ENCODE data around the gene CELF6.
A peak's percentile ranks its signal among the peaks of the same experiment; 100 is the strongest.

Gene CELF6

DNA sequence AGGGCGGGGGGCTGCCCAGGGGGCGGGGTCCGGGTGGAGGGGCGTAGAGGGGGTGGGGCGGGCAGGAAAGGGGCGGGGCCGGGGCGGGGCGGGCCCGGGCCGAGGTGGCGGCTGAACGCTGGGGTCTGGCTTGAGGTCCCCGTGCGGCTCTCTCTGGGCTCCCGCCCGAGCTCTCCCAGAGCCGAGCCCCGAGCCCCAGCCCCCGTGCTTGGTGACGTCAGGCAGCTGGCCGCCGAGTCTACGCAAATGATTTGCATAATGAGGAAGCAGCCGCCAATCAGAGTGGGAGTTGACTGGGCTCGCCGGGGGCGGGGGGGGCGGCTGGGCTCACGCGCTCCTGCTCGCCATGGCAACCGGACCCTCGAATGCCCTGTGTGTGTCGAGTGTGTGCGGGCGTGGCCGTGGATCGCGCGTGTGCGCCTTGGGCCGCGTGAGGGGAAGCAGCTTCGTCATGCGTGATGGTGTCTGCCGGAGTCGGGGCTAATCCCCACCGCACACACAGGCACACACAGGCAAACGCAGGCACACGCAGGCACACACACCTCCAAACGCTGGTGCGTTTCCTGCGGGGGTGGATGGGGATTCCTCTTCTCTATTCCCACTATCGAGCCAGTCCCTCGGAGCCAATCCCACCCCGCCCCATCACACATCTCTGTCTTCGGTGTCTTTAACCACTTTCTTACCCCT is at the start of gene CELF6:
Gene CELF6 (minus strand): TSS at position 173 of the 687 bp plus-strand sequence. CDS start 283 bp downstream, outside the sequence.
- DNase-seq (ENCODE audit: low spot score) = peak; percentile 55

DNA sequence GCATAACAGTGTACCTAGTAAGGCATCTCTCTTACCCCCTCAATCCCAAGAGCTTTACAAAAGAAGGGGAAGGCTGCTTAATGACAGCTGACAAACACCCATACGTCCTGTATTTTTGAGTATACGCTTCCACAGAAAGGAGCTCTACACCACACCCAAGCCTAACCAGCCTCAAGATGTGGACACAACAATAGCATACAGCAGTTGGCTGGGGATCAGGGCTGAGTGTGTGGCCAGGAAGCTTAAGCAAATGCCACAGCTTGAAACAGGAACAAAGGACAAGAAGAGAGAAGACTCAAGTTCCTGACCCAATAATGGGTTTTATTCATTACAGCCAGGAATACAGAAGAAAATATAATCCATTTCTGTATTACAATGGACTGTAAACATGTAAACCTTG is 48.9 kb upstream of the CELF6 start:
- no peak for DNase-seq (ENCODE audit: low spot score)

DNA sequence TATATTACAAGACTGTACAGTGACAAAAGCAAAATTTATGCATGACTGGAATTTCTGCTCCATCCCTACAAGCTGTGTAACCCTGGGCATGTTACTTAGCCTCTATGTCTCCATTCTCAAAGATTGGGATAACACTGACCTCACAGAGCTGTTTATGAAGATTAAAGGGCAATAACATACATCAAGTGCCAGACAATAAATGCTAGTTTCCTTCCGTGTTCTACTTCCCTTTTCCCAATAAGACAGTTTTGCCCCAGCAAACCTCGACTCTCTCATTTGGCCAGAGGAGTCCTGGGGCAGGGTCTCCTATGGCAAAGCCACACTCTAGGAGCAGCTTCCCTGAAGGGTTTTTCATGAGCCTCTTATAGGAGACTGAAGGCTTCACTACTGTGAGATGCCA is 48.4 kb upstream of the CELF6 start:
- no peak for DNase-seq (ENCODE audit: low spot score)

DNA sequence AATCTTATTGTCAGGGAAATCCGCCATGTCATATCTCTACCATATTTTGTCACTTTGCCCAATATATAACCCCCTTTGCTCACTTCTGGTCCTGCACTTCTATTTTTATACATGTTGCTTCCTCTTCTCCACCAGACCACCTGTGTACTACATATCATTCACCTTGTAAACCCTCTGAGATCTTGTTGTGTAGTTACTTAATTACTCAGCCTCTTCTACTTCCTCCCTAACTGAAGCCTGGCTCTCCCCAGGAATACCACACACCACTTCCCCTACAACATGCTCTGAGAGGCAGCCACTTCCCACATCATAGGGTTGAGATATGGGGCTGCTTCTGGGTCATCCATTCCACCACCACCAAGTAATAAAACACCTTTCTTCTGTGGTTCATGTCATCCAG is 45.9 kb upstream of the CELF6 start:
- DNase-seq (ENCODE audit: low spot score) = no peak

DNA sequence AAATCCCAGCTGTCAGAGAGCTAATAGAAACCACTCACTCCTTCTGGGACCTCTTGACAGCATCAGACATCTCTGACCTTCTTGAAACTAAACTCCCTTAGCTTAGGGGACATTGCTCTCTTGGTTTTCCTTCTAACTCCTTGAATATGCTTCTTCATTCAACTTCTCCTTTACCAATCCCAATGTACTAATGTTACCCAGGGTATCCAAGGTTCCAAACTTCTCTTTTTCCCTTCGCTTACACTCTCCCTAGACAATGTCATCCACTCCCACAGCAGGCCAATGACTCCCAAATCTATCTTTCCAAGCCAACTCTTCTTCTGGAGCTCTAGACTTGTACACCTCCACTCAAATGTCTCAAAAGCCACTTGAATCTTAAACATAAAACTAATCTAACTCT is 41.2 kb upstream of the CELF6 start:
- no peak for DNase-seq (ENCODE audit: low spot score)

DNA sequence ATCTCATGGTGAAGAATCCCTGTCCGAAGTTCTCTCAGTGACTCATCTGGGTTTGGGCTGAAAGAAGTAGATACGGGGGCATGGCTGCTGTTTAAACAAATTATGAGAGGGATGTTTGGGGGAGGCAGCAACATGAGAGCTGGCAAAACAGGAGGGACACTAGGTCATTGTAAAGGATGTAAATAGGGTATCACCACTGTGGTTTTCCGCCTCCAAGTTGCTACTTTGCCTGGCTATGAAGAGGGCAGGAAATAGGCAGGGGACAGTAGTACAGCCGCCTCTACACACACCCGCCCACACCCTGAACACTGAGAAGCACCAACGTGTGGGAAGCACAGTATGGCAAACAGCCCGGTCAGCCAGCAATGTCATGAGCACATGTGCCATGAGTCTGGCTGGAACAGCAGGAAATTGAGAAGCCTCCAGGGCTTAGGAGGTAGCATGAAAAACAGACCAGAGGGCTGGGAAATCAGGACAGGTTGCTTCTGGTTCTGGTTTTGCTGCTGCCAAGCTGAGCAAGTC is 38.8 kb upstream of the CELF6 start:
- DNase-seq (ENCODE audit: low spot score) = peak; percentile 47

DNA sequence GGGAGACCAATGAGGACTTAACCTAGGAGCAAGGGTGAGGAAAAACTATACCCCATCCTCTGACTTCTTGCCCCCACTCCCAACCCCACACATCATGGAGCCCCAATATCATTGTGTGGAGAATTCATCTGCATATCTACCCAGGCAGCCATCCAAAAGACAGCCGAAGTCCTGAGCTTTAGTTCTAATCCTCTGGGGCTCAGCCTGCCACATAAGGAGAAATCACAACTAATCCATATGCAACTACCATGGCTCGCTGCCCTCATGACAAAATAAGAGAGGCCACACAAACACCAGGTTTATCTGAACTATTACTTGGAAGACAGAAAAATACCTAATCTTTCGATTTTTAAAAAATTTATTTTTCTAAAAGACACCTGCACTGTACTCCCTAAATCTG is 38.2 kb upstream of the CELF6 start:
- DNase-seq (ENCODE audit: low spot score) = no peak

DNA sequence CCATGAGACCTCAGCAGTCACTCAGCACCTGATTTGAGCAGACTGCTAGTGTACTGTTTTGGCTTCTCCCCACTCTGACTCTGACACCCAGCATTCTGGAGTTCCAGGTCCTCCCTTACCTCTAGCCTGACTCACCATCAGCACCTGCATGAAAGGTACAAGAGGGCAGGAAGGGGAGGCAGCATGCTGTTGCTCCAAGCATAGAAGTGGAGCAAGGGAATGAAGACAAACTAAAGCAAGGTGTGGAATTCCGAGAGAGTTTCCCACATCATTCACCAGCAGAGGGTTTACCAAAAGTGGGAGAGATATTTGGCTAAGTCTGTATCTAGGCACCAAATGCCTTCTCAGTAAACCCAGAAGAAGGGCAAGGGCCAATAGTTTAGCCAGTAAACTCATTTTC is 34.5 kb upstream of the CELF6 start:
- no peak for DNase-seq (ENCODE audit: low spot score)

DNA sequence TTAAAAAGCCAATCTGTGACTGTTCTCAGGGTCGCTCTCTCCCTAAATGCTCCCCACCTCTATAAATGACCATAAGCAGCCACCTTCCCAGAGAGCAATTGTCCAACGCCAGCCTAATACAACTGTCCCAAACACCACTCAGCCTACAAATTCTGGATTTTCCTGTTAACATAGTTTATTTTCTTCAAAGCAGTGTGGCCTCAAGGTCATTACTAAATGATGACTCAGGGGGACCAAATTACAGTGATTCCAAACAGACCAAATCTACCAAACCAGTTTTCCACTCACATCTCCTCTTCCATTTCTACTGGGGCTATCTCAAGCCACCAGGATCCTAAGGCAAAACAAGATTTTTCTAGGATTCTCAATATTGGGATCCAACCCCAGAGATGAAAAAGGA is 33.3 kb upstream of the CELF6 start:
- no peak for DNase-seq (ENCODE audit: low spot score)

DNA sequence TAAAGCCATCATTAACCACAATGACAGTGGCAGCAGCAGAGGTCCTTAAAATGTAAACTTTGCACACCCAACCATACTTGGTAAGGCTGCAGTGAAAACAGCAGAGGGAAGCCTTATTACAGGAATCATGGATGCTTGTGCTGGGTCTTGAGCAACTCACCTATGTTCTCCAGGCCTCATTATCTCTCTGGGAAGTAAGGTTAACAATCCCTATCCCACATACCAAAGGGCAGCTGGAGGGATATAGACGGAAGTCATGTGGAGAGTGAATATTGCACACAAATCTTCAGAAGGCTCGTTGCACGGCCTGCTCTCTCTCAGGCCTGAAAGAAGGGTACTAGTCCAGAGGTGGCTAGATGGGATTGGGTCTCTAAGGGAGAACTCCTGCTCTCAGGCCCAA is 25.8 kb upstream of the CELF6 start:
- no peak for DNase-seq (ENCODE audit: low spot score)

DNA sequence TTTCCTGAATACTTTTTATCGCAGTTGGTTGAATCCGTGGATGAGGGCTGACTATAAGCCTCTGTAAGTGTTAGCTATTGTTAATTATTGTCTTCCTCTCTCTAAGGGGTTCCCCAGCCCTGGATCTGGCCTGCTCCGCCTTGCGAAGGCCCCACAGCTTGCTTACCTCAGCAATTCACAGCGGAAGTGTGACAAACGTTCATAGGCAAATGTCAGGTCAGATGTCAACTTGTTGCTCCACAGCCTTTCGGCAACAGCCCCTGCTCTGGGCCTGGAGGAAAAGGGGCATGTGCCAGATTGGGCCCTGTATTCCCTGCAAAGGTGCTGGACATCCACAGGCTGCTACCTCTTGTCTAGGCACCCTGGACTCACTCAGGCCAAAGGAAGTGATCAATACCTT is 25.3 kb upstream of the CELF6 start:
- DNase-seq (ENCODE audit: low spot score) = no peak

DNA sequence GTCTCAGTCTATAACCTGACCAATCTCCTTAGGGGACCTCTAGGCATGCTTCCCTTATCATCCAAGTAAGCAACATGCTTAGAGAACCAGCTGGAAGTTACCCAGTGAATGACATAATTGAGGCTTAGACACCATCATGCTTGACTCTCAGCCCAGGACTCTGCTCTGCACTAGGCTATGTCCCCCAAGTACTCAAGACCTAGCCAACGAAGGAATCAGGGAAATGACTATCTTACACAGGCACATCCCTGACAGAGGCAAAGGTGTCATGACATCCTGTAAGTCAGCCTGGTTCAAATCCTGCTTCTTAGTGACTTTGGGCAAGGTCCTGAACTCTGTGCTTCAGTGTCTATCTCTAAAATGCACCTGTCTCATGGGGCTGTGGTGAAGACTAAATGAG is 24.6 kb upstream of the CELF6 start:
- no peak for DNase-seq (ENCODE audit: low spot score)

DNA sequence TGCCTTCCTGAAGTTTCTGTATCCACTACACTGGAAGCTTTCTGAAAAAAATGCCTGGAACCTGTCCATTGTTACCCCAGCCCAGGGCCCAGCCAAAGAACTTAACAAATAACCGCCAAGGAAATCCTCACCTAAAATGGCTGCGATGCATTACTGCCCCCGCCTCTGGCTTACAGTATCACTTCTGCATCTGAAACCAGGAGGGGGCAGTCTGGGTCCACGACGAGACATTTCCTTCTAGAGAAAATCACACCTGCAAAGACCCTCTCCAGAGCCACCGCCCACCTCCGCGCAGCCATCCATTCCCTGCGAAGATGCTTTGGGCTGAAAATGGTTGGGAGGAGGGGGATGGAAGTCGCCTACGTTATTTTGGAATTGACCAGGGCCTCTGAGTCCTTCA is 22.4 kb upstream of the CELF6 start:
- no peak for DNase-seq (ENCODE audit: low spot score)

DNA sequence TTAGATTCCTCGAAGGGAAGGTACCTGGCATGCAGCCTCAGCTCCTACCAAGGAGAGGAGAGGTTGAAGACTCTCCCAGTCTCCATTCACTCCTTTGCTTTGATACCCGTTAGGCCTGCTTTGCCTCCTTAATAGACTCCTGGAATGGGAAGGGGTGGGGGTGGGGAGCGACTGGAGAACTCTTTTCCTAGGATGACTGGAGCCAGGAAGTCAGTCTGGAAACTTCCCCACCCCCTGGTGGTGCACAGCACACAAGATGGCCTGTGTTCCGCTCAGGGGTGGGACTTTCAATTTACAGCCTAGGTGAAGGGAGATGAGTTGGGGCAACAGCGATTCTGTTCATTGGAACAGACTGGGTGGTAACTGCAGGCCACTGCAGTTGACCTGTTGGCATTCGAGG is 21.4 kb upstream of the CELF6 start:
- no peak for DNase-seq (ENCODE audit: low spot score)

DNA sequence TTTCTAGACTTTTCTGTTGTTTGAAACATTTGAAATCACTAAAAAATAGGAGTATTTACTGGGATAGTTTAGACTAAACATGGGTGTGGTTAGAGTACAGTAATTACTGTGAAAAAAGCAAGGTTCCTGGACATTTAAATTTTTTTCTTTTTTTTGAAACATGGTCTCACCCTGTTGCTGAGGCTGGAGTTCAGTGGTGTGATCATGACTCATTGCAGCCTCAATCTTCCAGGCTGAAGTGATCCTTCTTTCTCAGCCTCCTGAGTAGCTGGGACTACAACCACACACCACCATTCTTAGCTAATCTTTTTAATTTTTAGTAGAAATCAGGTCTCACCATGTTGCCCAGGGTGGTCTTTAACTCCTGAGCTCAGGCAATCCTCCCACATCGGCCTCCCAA is 20.4 kb upstream of the CELF6 start:
- DNase-seq (ENCODE audit: low spot score) = no peak

DNA sequence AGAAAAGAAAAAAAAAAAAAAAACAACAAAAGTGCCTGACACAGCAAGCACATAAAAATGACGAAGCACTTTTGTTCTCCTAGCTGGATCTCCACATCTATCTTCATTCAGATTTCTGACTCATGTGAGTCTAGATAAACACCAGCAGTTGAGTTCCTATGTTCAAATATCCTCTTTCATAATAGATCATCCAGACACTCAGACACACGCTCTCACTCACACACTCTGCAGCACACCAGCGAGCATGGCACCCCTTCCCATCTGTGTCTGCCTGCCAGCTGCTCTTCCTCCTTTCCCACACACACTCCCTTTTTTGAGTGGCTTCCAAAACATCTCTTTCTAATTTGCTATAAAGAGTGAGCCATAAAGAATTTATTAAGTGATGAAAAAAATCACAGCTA is 19.8 kb upstream of the CELF6 start:
- no peak for DNase-seq (ENCODE audit: low spot score)

DNA sequence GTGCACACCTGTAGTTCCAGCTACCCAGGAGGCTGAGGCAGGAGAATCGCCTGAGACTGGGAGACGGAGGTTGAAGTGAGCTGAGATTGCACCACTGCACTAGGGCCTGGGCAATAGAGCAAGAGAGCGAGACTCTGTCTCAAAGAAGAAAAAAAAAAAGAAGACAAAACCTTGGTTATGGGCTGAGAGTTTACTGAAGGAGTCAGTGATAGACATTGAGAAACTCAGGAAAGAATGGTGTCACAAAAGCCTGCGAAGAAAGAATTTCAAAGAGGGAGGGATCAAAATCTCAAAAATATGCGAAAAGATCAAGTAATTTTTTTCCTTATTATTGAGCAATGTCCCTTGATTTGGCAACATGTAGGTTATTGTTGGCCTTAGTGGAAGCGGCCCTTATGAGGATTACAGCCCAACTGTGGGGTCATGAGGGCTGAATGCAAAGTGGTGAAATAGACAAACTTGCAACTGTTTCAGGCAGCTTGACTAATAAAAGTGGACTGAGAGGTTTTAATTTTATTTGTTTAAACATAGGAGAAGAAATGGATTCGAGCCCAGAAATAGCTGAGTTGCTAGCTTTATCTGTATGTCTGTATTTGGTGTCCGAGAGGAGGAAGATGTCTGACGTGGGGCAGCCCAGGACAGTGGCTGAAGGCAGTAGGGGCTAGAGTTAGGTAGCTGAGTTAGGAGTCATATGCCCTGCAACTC is 18.8 kb upstream of the CELF6 start:
- DNase-seq (ENCODE audit: low spot score) = no peak

DNA sequence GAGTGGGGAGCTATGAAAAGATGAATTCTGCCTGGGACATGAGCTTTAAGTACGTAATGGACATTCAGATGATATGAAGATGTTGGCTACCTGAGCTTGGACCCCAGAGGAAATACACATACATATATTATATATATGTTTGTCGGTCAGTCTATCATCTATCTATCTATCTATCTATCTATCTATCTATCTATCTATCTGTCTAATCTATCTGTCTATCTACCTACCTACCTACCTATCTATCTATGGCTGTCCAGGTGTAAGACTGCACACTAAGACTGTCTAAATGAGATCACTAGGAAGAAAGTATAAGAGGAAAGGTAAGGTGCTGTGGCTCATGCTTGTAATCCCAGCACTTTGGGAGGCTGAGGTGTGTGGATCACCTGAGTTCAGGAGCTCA is 18.2 kb upstream of the CELF6 start:
- no peak for DNase-seq (ENCODE audit: low spot score)

DNA sequence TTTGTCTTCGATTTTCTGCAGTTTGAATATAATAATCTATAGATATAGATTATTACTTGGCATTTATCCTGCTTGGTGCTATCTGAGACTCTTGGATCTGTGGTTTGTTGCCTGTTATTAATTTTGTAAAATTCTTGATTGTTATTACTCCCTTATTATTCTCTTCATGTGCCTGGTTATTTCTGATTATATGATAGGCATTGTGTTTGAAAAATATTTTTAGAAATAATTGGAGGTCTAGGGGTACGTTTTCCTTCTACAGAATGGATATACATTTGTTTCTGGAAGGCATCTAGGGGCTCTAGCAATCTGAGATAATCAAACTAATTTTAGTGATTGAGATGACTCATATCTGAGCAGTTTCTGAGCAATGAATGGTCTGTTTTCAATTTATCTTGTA is 14.9 kb upstream of the CELF6 start:
- no peak for DNase-seq (ENCODE audit: low spot score)

DNA sequence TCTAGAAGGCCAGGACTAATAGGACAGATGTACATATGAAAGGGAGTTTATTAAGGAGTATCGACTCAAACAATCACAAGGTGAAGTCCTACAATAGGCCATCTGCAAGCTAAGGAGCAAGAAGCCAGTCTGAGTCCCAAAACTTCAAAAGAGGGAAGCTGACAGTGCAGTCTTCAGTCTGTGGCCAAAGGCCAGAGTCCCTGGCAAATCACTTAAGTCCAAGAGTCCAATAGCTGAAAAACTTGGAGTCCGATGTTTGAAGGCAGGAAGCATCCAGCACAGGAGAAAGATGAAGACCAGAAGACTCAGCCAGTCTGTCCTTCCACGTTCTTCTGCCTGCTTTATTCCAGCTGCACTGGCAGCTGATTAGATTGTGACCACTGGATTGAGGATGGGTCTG is 11.1 kb upstream of the CELF6 start:
- no peak for DNase-seq (ENCODE audit: low spot score)

DNA sequence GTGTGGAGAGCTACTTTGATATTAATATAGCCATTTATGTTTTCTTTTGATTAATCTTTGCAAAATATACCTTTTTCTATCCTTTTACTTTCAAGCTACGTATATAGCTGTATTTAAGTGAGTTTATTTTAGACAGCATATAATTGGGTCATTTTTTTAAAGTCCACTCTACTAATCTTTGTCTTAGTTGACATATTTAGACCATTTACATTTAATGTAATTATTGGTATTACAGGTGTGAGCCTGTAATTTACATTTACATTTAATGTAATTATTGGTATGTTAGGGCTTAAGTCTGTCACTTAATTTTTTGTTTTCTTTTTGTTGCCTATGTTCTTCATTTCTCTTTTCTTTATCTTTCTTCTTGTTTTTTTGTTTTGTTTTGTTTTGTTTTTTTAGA is 3.8 kb upstream of the CELF6 start:
- no peak for DNase-seq (ENCODE audit: low spot score)

DNA sequence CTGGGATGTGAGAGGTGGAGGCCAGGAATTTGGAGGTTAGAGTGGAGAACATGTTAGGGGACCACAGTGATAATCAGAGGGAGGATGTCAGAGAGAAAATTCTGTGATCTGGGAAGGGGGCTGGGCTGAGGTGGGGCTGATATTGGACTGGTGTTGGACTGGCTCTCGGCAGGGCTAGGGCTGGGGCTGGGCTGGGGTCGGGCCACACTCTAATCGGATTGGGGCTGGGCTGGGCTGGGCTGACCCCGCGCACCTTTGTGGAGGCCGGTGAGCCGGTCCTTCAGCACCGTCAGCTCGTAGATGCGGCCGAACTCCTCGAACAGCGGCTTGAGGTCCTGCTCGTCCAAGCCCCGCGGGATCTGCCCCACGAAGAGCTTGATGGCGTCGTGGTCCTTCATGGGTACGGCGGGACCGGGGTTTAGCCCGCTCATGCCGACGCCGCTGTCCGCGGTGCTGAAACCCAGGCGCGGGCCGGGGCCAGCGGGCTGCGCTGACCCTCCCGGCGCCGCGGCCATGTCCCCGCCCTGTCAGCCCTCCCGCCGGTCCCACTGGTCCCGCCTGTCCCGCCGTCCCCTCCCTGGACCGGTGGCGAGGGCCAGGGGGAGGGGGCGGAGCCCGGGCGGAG is 485 bp downstream of the CELF6 start:
- peak; percentile 54 for DNase-seq (ENCODE audit: low spot score)

DNA sequence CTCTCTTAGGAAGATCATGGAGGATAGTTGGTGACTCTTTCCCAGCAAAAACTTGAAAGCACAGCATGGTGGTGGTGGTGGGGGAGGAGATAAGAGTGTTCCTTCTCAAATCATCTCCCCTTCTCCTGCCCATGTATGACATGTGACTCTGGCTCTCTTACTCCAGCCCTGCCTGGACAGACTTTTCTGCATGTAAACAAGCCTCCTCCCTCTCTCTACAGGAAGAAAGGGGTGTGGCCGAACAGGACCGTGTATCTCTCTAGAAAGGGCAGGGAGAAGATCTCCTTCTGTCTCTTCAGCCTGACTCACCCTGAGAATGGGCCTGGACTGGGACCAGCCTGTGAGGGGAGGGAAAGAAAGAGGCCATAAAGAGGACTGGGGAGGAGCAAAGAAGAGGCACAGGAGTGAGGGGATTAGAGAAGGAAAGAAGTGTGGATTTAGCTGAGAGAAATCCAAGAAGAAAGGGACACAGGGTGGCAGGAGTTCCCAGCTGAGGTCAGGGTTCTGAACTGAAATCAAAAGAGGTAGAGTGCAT is 1.5 kb downstream of the CELF6 start:
- no peak for DNase-seq (ENCODE audit: low spot score)

Data from COLO829 (cell line).